SK-N-SH (cell line): Measurements from ENCODE around the gene PFN1. TPM values are rescaled to one million over a fixed set of nuclear protein-coding genes. Genes with fewer than 3 reads are reported as not detected.

Experiments used
- CTCF ChIA-PET: fragments of 300-600, 350-600 bp; formaldehyde crosslinking; extraction: SDS; loops from one replicate; lab custom pipeline; 2021; lab: Yijun Ruan, JAX
- POLR2A ChIA-PET: fragments of 350-600 bp; sonication (Branson Sonifier 250); formaldehyde crosslinking; extraction: SDS; loops from one replicate; lab custom pipeline; 2020; ENCODE audit warnings: antibody characterized with exemption, inconsistent platforms; lab: Yijun Ruan, JAX
- DNase-seq: peaks from one replicate; pipeline ENCODE4 v3.0.0; 2012
- H2AFZ ChIP-seq: fragments of 200-600 bp; sonication (generic); 2 replicates; pipeline ENCODE4 v1.8.1; 2016; ENCODE audit warnings: antibody characterized with exemption, mild to moderate bottlenecking, low read depth
- H3F3A ChIP-seq: fragments of 200-600 bp; sonication (generic); replicated peaks from 2 replicates; pipeline ENCODE3; 2016; ENCODE audit warnings: antibody characterized with exemption, mild to moderate bottlenecking; ENCODE audit not compliant: insufficient read depth
- H3K27ac ChIP-seq, 2 experiments: fragments of 200-500 bp in 1 of 2; fragments of 200-600 bp in 1 of 2; sonication (Bioruptor generic) in 1 of 2; sonication (generic), shearing (Covaris generic) in 1 of 2; 2 replicates each; pipeline versions ENCODE4 v1.5.1 to v1.6.1; 2014 to 2016; ENCODE audit warnings: low read depth in 2 of 2, inconsistent platforms in 1 of 2, low read length in 1 of 2, mild to moderate bottlenecking in 1 of 2, mixed read lengths in 1 of 2
- H3K27me3 ChIP-seq: fragments of 200-600 bp; sonication (generic), shearing (Covaris generic); 2 replicates; pipeline ENCODE4 v1.6.1; 2016; ENCODE audit warnings: mixed run types; ENCODE audit not compliant: insufficient read depth
- H3K36me3 ChIP-seq, 2 experiments: fragments of 200-500 bp in 1 of 2; fragments of 200-600 bp in 1 of 2; sonication (Bioruptor generic) in 1 of 2; sonication (generic) in 1 of 2; replicated peaks in 1 of 2; 2 replicates each; pipeline versions ENCODE3 to v1.5.1; 2014 to 2016; ENCODE audit warnings: low read length in 1 of 2, mild to moderate bottlenecking in 1 of 2; ENCODE audit not compliant: insufficient read depth in 2 of 2, control insufficient read depth in 1 of 2
- H3K4me1 ChIP-seq, 2 experiments: fragments of 200-500 bp in 1 of 2; fragments of 200-600 bp in 1 of 2; sonication (Bioruptor generic) in 1 of 2; sonication (generic), shearing (Covaris generic) in 1 of 2; 2 replicates each; pipeline versions ENCODE4 v1.5.1 to v1.6.1; 2014 to 2016; ENCODE audit warnings: low read depth in 1 of 2, low read length in 1 of 2, mixed run types in 1 of 2; ENCODE audit not compliant: insufficient read depth in 2 of 2, control insufficient read depth in 1 of 2
- H3K4me2 ChIP-seq: fragments of 200-600 bp; sonication (generic), shearing (Covaris generic); 2 replicates; pipeline ENCODE4 v1.6.1; 2017; ENCODE audit warnings: mixed run types
- H3K4me3 ChIP-seq, 2 experiments: fragments of 200-500 bp in 1 of 2; fragments of 200-600 bp in 1 of 2; sonication (Bioruptor generic) in 1 of 2; sonication (generic), shearing (Covaris generic) in 1 of 2; 2 replicates each; pipeline versions ENCODE4 v1.5.1 to v1.8.1; 2014 to 2016; ENCODE audit warnings: low read depth in 2 of 2, inconsistent platforms in 1 of 2, low read length in 1 of 2, mild to moderate bottlenecking in 1 of 2, mixed read lengths in 1 of 2, moderate library complexity in 1 of 2
- H3K79me2 ChIP-seq: fragments of 200-600 bp; sonication (generic); 2 replicates; pipeline ENCODE4 v1.8.1; 2017; ENCODE audit warnings: mild to moderate bottlenecking; ENCODE audit not compliant: insufficient read depth
- H3K9ac ChIP-seq: fragments of 200-600 bp; sonication (generic); 2 replicates; pipeline ENCODE4 v1.6.1; 2017; ENCODE audit warnings: mixed run types
- H3K9me2 ChIP-seq: fragments of 200-600 bp; sonication (generic); 2 replicates; pipeline ENCODE4 v1.6.1; 2017; ENCODE audit warnings: mixed run types
- H3K9me3 ChIP-seq: fragments of 200-600 bp; sonication (generic); 2 replicates; pipeline ENCODE4 v1.6.1; 2017; ENCODE audit warnings: mixed run types, mild to moderate bottlenecking, moderate library complexity
- H4K20me1 ChIP-seq: fragments of 200-600 bp; sonication (generic); 2 replicates; pipeline ENCODE4 v1.6.1; 2017; ENCODE audit warnings: mild to moderate bottlenecking, mixed run types; ENCODE audit not compliant: insufficient read depth
- CHD2 ChIP-seq: fragments of 150-350 bp; IDR thresholded peaks from 2 replicates; pipeline ENCODE4 v1.6.1; 2018; ENCODE audit warnings: low read length; ENCODE audit not compliant: partially characterized antibody
- CTCF ChIP-seq: fragments of 200-600 bp; sonication (generic); IDR thresholded peaks from 2 replicates; pipeline ENCODE4 v1.6.1; 2017; ENCODE audit warnings: antibody characterized with exemption, mild to moderate bottlenecking, moderate library complexity
- ELF1 ChIP-seq: IDR thresholded peaks from 2 replicates; pipeline ENCODE4 v1.4.0; 2012
- EZH2phosphoT487 ChIP-seq: fragments of 200-600 bp; sonication (generic); IDR thresholded peaks from 2 replicates; pipeline ENCODE4 v1.6.1; 2017; ENCODE audit warnings: low read depth, mixed run types, mild to moderate bottlenecking, antibody characterized with exemption, moderate library complexity, borderline replicate concordance
- FOXJ3 ChIP-seq: sonication (generic); formaldehyde crosslinking; IDR thresholded peaks from 2 replicates; pipeline ENCODE4 v1.5.1; 2020; ENCODE audit warnings: mild to moderate bottlenecking, missing genetic modification reagents
- FOXM1 ChIP-seq: IDR thresholded peaks from 2 replicates; pipeline ENCODE4 v1.4.0; 2012; ENCODE audit warnings: low read depth, mild to moderate bottlenecking
- GABPA ChIP-seq: IDR thresholded peaks from 2 replicates; pipeline ENCODE4 v1.4.0; 2012; ENCODE audit warnings: low read depth, mild to moderate bottlenecking
- JUND ChIP-seq: IDR thresholded peaks from 2 replicates; pipeline ENCODE4 v1.4.0; 2012
- MXI1 ChIP-seq: IDR thresholded peaks from 2 replicates; pipeline ENCODE4 v1.6.1; 2012; ENCODE audit warnings: mild to moderate bottlenecking, low read depth, low read length, improper control_type of control experiment
- NFIC ChIP-seq: IDR thresholded peaks from 2 replicates; pipeline ENCODE4 v1.4.0; 2012; ENCODE audit warnings: borderline replicate concordance
- PBX3 ChIP-seq: IDR thresholded peaks from 2 replicates; pipeline ENCODE4; 2012
- POLR2AphosphoS5 ChIP-seq: IDR thresholded peaks from 2 replicates; pipeline ENCODE4 v1.6.1; 2012; ENCODE audit warnings: low read depth, low read length
- RCOR1 ChIP-seq: fragments of 150-350 bp; IDR thresholded peaks from 2 replicates; pipeline ENCODE4 v1.6.1; 2017; ENCODE audit warnings: antibody characterized with exemption, low read length
- REST ChIP-seq: IDR thresholded peaks from 2 replicates; pipeline ENCODE4 v1.6.1; 2012; ENCODE audit warnings: mild to moderate bottlenecking, low read depth, low read length, moderate library complexity
- SIN3A ChIP-seq: IDR thresholded peaks from 2 replicates; pipeline ENCODE4 v1.6.1; 2012; ENCODE audit warnings: low read depth, mild to moderate bottlenecking, low read length, moderate library complexity, borderline replicate concordance
- SMC3 ChIP-seq: IDR thresholded peaks from 2 replicates; pipeline ENCODE4 v1.6.1; 2012; ENCODE audit warnings: low read depth, low read length, improper control_type of control experiment
- TCF12 ChIP-seq: IDR thresholded peaks from 2 replicates; pipeline ENCODE4 v1.4.0; 2012
- USF1 ChIP-seq: IDR thresholded peaks from 2 replicates; pipeline ENCODE4 v1.4.0; 2012; ENCODE audit warnings: low read depth, borderline replicate concordance
- YY1 ChIP-seq: IDR thresholded peaks from 2 replicates; pipeline ENCODE4 v1.4.0; 2012; ENCODE audit warnings: low read depth, mild to moderate bottlenecking
- ZBTB33 ChIP-seq: IDR thresholded peaks from 2 replicates; pipeline ENCODE4 v1.4.0; 2012; ENCODE audit warnings: low read depth, borderline replicate concordance
- WGBS: methylation state at CpG from one replicate; pipeline ENCODE4 v1.1.6; 2017; ENCODE audit warnings: low lambda C conversion rate; 5-methylcytosine and 5-hydroxymethylcytosine counted together
- polyA plus RNA-seq, 3 experiments: library from polyadenylated mRNA; depleted of rRNA; stranded (reverse); fragments of >200 nt; gene quantifications; 2 replicates each; pipeline ENCODE4 v1.2.3, GENCODE V29; 2012
- TF ChIP-seq, protein P1 (sequence below): fragments of 150-350 bp; IDR thresholded peaks from 2 replicates; pipeline ENCODE4 v1.6.1; 2017; ENCODE audit warnings: antibody characterized with exemption, low read length, low read depth, borderline replicate concordance
- TF ChIP-seq, protein P2 (sequence below): IDR thresholded peaks from 2 replicates; pipeline ENCODE4 v1.4.0; 2012; ENCODE audit warnings: low read depth

PFN1 gene
- polyA plus RNA-seq, 1 of the 3 experiments (the other 2 are of a cell fraction), result 2,484 TPM

DNA sequence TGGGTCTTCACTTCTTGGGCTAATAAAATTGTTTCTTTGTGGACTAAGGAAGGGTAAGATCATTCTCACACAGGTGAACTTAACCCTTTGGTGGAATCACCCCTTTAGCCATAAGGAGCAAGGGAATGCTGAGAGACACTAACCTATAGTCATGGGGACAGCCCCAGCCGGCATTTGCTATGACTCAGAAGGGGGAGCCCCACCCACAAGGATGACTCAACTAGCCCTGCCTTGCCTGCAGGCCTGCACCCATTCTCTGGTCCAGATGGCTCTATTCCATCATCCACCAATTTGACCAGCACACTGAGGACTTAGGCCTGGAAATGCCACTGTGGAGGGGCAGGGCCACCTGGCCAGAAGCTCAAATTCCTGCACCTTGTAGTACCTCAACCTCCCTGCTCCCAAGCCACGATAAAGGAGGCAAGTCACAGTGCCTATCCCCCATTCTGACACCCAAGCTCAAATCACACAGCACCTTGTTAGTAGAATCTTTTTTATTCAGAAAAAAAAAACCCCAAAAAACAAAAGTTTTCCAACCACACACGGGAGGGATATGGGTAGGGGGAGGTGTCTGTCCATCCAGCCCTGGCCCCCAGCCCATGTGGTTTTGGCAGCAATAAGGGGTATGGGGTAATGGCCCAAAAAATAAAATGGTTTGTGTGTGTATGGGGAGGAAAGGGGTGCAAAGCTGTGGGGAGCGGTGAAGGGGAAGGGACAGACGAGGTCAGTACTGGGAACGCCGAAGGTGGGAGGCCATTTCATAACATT lies 3.0 kb downstream of the PFN1 start:
- Histone ChIP-seq H3K27ac (peak overlapping the region; percentile 63 to 97), H3K4me1 (peaks cover 18 to 33% of the 10 kb centered on the region in 2 experiments), H3K36me3 (peaks cover 37 to 40% of the 10 kb centered on the region in 2 experiments), H3K27me3 (no peaks in the 10 kb centered on the region), H4K20me1 (peaks cover 45% of the 10 kb centered on the region), H3K4me2 (peak overlapping the region; percentile 98), H3K9me2 (no peaks in the 10 kb centered on the region), H3K4me3 (peak overlapping the region; percentile 79 to 99), H3K9me3 (no peaks in the 10 kb centered on the region), H3K79me2 (peaks cover 81% of the 10 kb centered on the region), H3K9ac (peak overlapping the region; percentile 41; the same call in 1 of the 2 replicates), H3F3A (peaks cover 75% of the 10 kb centered on the region), H2AFZ (no peak overlapping the region)
- ChIA-PET POLR2A (interaction anchor here (0.6 to 4.3 kb wide), 3 partner anchors 18 to 25 kb away, joined by 3 to 32 read pairs (median 3); partner anchors contain the start of gene SPAG7), CTCF (interaction anchor here (0.5 to 1.1 kb wide), 3 partner anchors 22 to 155 kb away, joined by 3 read pairs; partner anchors contain the start of gene SPAG7)
- 42% methylated on average over 7 of the region's 7 CpGs for WGBS
- DNase-seq, result no peak
- TF ChIP-seq CTCF, result no peak
- peak; percentile 29 for TF ChIP-seq CHD2
- peak; percentile 83 for TF ChIP-seq TCF12
- TF ChIP-seq NFIC, result peak; percentile 52
- peak; percentile 25; the same call in 1 of the 2 replicates for TF ChIP-seq REST
- TF ChIP-seq SIN3A, result peak; percentile 60; the same call in 1 of the 2 replicates
- TF ChIP-seq, protein P1, sequence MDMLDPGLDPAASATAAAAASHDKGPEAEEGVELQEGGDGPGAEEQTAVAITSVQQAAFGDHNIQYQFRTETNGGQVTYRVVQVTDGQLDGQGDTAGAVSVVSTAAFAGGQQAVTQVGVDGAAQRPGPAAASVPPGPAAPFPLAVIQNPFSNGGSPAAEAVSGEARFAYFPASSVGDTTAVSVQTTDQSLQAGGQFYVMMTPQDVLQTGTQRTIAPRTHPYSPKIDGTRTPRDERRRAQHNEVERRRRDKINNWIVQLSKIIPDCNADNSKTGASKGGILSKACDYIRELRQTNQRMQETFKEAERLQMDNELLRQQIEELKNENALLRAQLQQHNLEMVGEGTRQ, result no peak
- TF ChIP-seq FOXJ3 (CRISPR knock-in tag), result no peak
- TF ChIP-seq SMC3, result no peak
- peak; percentile 41; the same call in 1 of the 2 replicates for TF ChIP-seq YY1
- no peak for TF ChIP-seq RCOR1
- no peak for TF ChIP-seq ELF1
- peak; percentile 64 for TF ChIP-seq PBX3
- peak; percentile 37; the same call in 1 of the 2 replicates for TF ChIP-seq GABPA
- peak; percentile 95 for TF ChIP-seq JUND
- no peak for TF ChIP-seq MXI1
- TF ChIP-seq FOXM1, result no peak
- no peak for TF ChIP-seq USF1
- no peak; the same call in 1 of the 2 replicates for TF ChIP-seq POLR2AphosphoS5
- 0 out of 2 replicates have a peak, but pooled peaks have one; percentile 35 for TF ChIP-seq ZBTB33
- TF ChIP-seq, protein P2, sequence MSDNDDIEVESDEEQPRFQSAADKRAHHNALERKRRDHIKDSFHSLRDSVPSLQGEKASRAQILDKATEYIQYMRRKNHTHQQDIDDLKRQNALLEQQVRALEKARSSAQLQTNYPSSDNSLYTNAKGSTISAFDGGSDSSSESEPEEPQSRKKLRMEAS, result peak; percentile 80
- TF ChIP-seq EZH2phosphoT487, result no peak
